ENCODE results near the gene PPARG. TPM values are rescaled to one million over a fixed set of nuclear protein-coding genes. Genes with fewer than 3 reads are reported as not detected.

PPARG gene
- total and polyA plus RNA-seq, 2 experiments from 2014 or later = 0.15 to 0.42 TPM

DNA sequence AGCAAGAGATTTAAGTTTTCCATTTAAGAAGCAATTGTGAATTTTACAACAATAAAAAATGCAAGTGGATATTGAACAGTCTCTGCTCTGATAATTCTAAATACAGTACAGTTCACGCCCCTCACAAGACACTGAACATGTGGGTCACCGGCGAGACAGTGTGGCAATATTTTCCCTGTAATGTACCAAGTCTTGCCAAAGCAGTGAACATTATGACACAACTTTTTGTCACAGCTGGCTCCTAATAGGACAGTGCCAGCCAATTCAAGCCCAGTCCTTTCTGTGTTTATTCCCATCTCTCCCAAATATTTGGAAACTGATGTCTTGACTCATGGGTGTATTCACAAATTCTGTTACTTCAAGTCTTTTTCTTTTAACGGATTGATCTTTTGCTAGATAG lies 62.3 kb downstream of the PPARG start (continued):
- TF ChIP-seq, protein P1, sequence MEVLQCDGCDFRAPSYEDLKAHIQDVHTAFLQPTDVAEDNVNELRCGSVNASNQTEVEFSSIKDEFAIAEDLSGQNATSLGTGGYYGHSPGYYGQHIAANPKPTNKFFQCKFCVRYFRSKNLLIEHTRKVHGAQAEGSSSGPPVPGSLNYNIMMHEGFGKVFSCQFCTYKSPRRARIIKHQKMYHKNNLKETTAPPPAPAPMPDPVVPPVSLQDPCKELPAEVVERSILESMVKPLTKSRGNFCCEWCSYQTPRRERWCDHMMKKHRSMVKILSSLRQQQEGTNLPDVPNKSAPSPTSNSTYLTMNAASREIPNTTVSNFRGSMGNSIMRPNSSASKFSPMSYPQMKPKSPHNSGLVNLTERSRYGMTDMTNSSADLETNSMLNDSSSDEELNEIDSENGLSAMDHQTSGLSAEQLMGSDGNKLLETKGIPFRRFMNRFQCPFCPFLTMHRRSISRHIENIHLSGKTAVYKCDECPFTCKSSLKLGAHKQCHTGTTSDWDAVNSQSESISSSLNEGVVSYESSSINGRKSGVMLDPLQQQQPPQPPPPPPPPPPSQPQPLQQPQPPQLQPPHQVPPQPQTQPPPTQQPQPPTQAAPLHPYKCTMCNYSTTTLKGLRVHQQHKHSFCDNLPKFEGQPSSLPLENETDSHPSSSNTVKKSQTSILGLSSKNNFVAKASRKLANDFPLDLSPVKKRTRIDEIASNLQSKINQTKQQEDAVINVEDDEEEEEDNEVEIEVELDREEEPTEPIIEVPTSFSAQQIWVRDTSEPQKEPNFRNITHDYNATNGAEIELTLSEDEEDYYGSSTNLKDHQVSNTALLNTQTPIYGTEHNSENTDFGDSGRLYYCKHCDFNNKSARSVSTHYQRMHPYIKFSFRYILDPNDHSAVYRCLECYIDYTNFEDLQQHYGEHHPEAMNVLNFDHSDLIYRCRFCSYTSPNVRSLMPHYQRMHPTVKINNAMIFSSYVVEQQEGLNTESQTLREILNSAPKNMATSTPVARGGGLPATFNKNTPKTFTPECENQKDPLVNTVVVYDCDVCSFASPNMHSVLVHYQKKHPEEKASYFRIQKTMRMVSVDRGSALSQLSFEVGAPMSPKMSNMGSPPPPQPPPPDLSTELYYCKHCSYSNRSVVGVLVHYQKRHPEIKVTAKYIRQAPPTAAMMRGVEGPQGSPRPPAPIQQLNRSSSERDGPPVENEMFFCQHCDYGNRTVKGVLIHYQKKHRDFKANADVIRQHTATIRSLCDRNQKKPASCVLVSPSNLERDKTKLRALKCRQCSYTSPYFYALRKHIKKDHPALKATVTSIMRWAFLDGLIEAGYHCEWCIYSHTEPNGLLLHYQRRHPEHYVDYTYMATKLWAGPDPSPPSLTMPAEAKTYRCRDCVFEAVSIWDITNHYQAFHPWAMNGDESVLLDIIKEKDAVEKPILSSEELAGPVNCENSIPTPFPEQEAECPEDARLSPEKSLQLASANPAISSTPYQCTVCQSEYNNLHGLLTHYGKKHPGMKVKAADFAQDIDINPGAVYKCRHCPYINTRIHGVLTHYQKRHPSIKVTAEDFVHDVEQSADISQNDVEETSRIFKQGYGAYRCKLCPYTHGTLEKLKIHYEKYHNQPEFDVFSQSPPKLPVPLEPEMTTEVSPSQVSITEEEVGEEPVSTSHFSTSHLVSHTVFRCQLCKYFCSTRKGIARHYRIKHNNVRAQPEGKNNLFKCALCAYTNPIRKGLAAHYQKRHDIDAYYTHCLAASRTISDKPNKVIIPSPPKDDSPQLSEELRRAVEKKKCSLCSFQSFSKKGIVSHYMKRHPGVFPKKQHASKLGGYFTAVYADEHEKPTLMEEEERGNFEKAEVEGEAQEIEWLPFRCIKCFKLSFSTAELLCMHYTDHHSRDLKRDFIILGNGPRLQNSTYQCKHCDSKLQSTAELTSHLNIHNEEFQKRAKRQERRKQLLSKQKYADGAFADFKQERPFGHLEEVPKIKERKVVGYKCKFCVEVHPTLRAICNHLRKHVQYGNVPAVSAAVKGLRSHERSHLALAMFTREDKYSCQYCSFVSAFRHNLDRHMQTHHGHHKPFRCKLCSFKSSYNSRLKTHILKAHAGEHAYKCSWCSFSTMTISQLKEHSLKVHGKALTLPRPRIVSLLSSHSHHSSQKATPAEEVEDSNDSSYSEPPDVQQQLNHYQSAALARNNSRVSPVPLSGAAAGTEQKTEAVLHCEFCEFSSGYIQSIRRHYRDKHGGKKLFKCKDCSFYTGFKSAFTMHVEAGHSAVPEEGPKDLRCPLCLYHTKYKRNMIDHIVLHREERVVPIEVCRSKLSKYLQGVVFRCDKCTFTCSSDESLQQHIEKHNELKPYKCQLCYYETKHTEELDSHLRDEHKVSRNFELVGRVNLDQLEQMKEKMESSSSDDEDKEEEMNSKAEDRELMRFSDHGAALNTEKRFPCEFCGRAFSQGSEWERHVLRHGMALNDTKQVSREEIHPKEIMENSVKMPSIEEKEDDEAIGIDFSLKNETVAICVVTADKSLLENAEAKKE (CRISPR knock-in tag; IDR thresholded peaks at IDR 0.05) = no peak

DNA sequence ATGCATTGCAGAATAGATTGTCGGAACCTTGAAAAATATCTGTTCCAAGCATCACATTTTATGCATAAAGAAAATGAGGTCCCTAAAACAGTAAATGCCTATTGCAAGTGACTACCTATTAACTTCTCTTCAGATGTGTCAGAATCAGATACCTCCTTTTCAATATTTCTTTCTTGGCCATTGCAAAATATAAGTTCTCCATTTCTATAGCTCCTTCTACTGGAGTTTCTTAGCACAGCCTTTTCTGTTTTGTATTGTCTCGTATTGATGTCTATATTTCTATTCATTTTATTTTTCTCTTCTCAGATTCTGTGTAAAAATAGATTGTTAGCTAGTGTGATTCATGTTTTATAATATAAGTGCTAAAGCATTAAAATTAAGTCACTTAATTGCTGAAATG lies 63.4 kb downstream of the PPARG start:
- Histone ChIP-seq H3F3A (replicated peaks; ENCODE audit: low read depth) (no peaks in the 10 kb centered on the region), H3K4me3 (no peak overlapping the region), H3K4me2 (no peak overlapping the region), H3K9me2 (ENCODE audit: insufficient read depth) (no peaks in the 10 kb centered on the region), H3K27me3 (ENCODE audit: insufficient read depth) (no peaks in the 10 kb centered on the region), H4K20me1 (replicated peaks; ENCODE audit: insufficient read depth) (no peaks in the 10 kb centered on the region), H3K27ac (ENCODE audit: low read depth) (no peak overlapping the region), H3K36me3 (ENCODE audit: insufficient read depth) (no peaks in the 10 kb centered on the region), H3K4me1 (ENCODE audit: insufficient read depth) (no peaks in the 10 kb centered on the region), H3K79me2 (replicated peaks; ENCODE audit: insufficient read depth) (no peaks in the 10 kb centered on the region), H2AFZ (no peak overlapping the region)
- Mint-ChIP-seq H3K27me3 (ENCODE audit: insufficient read depth, low read depth, poor library complexity) (no peaks in the 10 kb centered on the region), H3K27ac (no peak overlapping the region), H3K9me3 (no peaks in the 10 kb centered on the region), H3K36me3 (ENCODE audit: low read depth) (no peaks in the 10 kb centered on the region), H3K4me1 (peaks cover 5% of the 10 kb centered on the region; the same call in 2 of the 3 replicates), H3K4me3 (no peak overlapping the region)
- ATAC-seq (no peak), DNase-seq (ENCODE audit: low spot score) (no peak)
- TF ChIP-seq EZH2phosphoT487 (IDR thresholded peaks at IDR 0.05; ENCODE audit: unreplicated experiment) (no peak), CREB1 (CRISPR knock-in tag; IDR thresholded peaks at IDR 0.05; ENCODE audit: low read depth) (no peak), ZNF331 (CRISPR knock-in tag; IDR thresholded peaks at IDR 0.05; ENCODE audit: low read depth) (no peak), JUNB (IDR thresholded peaks at IDR 0.05; ENCODE audit: unreplicated experiment) (no peak), EZH2 (IDR thresholded peaks at IDR 0.05; ENCODE audit: low read depth, unreplicated experiment) (no peak)
- TF ChIP-seq, protein P2, sequence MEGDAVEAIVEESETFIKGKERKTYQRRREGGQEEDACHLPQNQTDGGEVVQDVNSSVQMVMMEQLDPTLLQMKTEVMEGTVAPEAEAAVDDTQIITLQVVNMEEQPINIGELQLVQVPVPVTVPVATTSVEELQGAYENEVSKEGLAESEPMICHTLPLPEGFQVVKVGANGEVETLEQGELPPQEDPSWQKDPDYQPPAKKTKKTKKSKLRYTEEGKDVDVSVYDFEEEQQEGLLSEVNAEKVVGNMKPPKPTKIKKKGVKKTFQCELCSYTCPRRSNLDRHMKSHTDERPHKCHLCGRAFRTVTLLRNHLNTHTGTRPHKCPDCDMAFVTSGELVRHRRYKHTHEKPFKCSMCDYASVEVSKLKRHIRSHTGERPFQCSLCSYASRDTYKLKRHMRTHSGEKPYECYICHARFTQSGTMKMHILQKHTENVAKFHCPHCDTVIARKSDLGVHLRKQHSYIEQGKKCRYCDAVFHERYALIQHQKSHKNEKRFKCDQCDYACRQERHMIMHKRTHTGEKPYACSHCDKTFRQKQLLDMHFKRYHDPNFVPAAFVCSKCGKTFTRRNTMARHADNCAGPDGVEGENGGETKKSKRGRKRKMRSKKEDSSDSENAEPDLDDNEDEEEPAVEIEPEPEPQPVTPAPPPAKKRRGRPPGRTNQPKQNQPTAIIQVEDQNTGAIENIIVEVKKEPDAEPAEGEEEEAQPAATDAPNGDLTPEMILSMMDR (conservative IDR thresholded peaks at IDR 0.05; ENCODE audit: low read depth in 2 of 2) = no peak
- TF ChIP-seq, protein P3, sequence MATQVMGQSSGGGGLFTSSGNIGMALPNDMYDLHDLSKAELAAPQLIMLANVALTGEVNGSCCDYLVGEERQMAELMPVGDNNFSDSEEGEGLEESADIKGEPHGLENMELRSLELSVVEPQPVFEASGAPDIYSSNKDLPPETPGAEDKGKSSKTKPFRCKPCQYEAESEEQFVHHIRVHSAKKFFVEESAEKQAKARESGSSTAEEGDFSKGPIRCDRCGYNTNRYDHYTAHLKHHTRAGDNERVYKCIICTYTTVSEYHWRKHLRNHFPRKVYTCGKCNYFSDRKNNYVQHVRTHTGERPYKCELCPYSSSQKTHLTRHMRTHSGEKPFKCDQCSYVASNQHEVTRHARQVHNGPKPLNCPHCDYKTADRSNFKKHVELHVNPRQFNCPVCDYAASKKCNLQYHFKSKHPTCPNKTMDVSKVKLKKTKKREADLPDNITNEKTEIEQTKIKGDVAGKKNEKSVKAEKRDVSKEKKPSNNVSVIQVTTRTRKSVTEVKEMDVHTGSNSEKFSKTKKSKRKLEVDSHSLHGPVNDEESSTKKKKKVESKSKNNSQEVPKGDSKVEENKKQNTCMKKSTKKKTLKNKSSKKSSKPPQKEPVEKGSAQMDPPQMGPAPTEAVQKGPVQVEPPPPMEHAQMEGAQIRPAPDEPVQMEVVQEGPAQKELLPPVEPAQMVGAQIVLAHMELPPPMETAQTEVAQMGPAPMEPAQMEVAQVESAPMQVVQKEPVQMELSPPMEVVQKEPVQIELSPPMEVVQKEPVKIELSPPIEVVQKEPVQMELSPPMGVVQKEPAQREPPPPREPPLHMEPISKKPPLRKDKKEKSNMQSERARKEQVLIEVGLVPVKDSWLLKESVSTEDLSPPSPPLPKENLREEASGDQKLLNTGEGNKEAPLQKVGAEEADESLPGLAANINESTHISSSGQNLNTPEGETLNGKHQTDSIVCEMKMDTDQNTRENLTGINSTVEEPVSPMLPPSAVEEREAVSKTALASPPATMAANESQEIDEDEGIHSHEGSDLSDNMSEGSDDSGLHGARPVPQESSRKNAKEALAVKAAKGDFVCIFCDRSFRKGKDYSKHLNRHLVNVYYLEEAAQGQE (IDR thresholded peaks at IDR 0.05; ENCODE audit: unreplicated experiment) = no peak
